GM10847 (cell line): Measurements from ENCODE around the gene RBM33.

Experiments used
- POLR2A ChIP-seq: IDR thresholded peaks from 2 replicates; pipeline ENCODE4 v1.6.1; 2011; ENCODE audit not compliant: insufficient read length; ENCODE audit errors: extremely low read depth

The RBM33 gene

GRCh38 chr7:155773531-155773930, 129.1 kb downstream of the RBM33 start:
- TF ChIP-seq POLR2A: no peak

GRCh38 chr7:155774947-155775346, 130.5 kb downstream of the RBM33 start:
- TF ChIP-seq POLR2A: no peak

GRCh38 chr7:155775691-155776090, 131.2 kb downstream of the RBM33 start:
- no peak for TF ChIP-seq POLR2A

GRCh38 chr7:155776606-155777005, 132.1 kb downstream of the RBM33 start:
- no peak for TF ChIP-seq POLR2A

- no peak for TF ChIP-seq POLR2A
Observed at GRCh38 chr7:155778349-155778748, 133.9 kb downstream of the RBM33 start.

- no peak for TF ChIP-seq POLR2A
Observed at GRCh38 chr7:155780884-155781283, 136.4 kb downstream of the RBM33 start.

- TF ChIP-seq POLR2A: no peak
Observed at GRCh38 chr7:155781433-155781832, 137.0 kb downstream of the RBM33 start.

GRCh38 chr7:155782466-155782865, 138.0 kb downstream of the RBM33 start:
- no peak for TF ChIP-seq POLR2A

GRCh38 chr7:155785536-155785935, 141.1 kb downstream of the RBM33 start:
- no peak for TF ChIP-seq POLR2A

GRCh38 chr7:155786491-155786890, 142.0 kb downstream of the RBM33 start:
- no peak for TF ChIP-seq POLR2A

- no peak for TF ChIP-seq POLR2A
Observed at GRCh38 chr7:155787171-155787851, 142.8 kb downstream of the RBM33 start.

- TF ChIP-seq POLR2A: no peak
Observed at GRCh38 chr7:155788616-155789000, 144.1 kb downstream of the RBM33 start.

- no peak for TF ChIP-seq POLR2A
Observed at GRCh38 chr7:155789001-155789725, 144.7 kb downstream of the RBM33 start.

GRCh38 chr7:155790666-155791065, 146.2 kb downstream of the RBM33 start:
- TF ChIP-seq POLR2A: no peak

GRCh38 chr7:155791214-155791737, 146.8 kb downstream of the RBM33 start:
- TF ChIP-seq POLR2A: no peak

- TF ChIP-seq POLR2A: no peak
Observed at GRCh38 chr7:155791836-155792235, 147.4 kb downstream of the RBM33 start.
